ENCODE results near the gene KIFBP. TPM values are rescaled to one million over a fixed set of nuclear protein-coding genes. Genes with fewer than 3 reads are reported as not detected.
A peak's percentile ranks its signal among the peaks of the same experiment; 100 is the strongest.

KIFBP gene
- total and polyA plus RNA-seq, 9 of the 15 experiments (the other 6 are each of a cell fraction or from before 2014, with no cell fraction given), result 5.6 to 23.2 (median 14.8) TPM

DNA sequence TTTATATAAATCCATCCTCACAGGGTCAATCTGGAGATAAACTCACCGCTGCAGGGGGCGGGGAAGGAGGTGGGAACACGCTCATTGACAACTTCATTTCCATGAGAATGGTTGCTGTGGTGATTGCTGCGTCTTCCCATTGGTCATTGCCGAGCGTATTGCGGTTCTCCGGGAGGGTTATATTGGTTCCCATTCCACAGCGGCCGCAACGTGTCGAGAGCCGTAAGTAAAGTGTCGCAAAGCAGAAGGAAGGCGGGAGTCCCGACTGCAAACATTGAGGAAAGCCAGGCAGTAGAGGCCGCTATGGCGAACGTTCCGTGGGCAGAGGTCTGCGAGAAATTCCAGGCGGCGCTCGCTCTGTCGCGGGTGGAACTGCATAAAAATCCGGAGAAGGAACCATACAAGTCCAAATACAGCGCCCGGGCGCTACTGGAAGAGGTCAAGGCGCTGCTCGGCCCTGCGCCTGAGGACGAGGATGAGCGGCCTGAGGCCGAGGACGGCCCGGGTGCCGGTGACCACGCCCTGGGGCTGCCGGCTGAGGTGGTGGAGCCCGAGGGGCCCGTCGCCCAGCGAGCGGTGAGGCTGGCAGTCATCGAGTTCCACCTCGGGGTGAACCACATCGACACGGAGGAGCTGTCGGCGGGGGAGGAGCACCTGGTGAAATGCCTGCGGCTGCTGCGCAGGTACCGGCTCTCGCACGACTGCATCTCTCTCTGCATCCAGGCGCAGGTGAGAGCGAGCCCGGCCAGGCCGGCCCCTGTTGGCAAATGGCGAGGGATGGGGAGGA lies at the start of gene KIFBP (continued):
- TF ChIP-seq, protein P1, sequence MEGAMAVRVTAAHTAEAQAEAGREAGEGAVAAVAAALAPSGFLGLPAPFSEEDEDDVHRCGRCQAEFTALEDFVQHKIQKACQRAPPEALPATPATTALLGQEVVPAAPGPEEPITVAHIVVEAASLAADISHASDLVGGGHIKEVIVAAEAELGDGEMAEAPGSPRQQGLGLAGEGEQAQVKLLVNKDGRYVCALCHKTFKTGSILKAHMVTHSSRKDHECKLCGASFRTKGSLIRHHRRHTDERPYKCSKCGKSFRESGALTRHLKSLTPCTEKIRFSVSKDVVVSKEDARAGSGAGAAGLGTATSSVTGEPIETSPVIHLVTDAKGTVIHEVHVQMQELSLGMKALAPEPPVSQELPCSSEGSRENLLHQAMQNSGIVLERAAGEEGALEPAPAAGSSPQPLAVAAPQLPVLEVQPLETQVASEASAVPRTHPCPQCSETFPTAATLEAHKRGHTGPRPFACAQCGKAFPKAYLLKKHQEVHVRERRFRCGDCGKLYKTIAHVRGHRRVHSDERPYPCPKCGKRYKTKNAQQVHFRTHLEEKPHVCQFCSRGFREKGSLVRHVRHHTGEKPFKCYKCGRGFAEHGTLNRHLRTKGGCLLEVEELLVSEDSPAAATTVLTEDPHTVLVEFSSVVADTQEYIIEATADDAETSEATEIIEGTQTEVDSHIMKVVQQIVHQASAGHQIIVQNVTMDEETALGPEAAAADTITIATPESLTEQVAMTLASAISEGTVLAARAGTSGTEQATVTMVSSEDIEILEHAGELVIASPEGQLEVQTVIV (CRISPR knock-in tag; IDR thresholded peaks at IDR 0.05; ENCODE audit: borderline replicate concordance), result peak; percentile 97
- TF ChIP-seq, protein P2, sequence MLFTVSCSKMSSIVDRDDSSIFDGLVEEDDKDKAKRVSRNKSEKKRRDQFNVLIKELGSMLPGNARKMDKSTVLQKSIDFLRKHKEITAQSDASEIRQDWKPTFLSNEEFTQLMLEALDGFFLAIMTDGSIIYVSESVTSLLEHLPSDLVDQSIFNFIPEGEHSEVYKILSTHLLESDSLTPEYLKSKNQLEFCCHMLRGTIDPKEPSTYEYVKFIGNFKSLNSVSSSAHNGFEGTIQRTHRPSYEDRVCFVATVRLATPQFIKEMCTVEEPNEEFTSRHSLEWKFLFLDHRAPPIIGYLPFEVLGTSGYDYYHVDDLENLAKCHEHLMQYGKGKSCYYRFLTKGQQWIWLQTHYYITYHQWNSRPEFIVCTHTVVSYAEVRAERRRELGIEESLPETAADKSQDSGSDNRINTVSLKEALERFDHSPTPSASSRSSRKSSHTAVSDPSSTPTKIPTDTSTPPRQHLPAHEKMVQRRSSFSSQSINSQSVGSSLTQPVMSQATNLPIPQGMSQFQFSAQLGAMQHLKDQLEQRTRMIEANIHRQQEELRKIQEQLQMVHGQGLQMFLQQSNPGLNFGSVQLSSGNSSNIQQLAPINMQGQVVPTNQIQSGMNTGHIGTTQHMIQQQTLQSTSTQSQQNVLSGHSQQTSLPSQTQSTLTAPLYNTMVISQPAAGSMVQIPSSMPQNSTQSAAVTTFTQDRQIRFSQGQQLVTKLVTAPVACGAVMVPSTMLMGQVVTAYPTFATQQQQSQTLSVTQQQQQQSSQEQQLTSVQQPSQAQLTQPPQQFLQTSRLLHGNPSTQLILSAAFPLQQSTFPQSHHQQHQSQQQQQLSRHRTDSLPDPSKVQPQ (CRISPR knock-in tag; IDR thresholded peaks at IDR 0.05; ENCODE audit: borderline replicate concordance), result no peak
- 0 out of 2 replicates have a peak, but pooled peaks have one; percentile 46 for TF ChIP-seq RBM14 (IDR thresholded peaks at IDR 0.05; ENCODE audit: borderline replicate concordance, insufficient read depth, low read depth, low read length)
- no peak for TF ChIP-seq NFATC3 (IDR thresholded peaks at IDR 0.05)
- TF ChIP-seq EGR1 (conservative IDR thresholded peaks at IDR 0.05), result peak; percentile 28; the same call in 1 of the 2 replicates
- TF ChIP-seq MAFF (IDR thresholded peaks at IDR 0.05; ENCODE audit: low read length), result no peak
- TF ChIP-seq SMARCC2 (IDR thresholded peaks at IDR 0.05; ENCODE audit: low read depth), result peak; percentile 91
- TF ChIP-seq BMI1 (IDR thresholded peaks at IDR 0.05; ENCODE audit: low read length), result peak; percentile 82
- TF ChIP-seq, protein P3, sequence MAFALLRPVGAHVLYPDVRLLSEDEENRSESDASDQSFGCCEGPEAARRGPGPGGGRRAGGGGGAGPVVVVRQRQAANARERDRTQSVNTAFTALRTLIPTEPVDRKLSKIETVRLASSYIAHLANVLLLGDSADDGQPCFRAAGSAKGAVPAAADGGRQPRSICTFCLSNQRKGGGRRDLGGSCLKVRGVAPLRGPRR (CRISPR knock-in tag; IDR thresholded peaks at IDR 0.05), result no peak
- peak; percentile 76 for TF ChIP-seq BCOR (IDR thresholded peaks at IDR 0.05)
- peak; percentile 47; the same call in 1 of the 2 replicates for TF ChIP-seq DMBX1 (CRISPR knock-in tag; IDR thresholded peaks at IDR 0.05; ENCODE audit: borderline replicate concordance)
- TF ChIP-seq, protein P4, sequence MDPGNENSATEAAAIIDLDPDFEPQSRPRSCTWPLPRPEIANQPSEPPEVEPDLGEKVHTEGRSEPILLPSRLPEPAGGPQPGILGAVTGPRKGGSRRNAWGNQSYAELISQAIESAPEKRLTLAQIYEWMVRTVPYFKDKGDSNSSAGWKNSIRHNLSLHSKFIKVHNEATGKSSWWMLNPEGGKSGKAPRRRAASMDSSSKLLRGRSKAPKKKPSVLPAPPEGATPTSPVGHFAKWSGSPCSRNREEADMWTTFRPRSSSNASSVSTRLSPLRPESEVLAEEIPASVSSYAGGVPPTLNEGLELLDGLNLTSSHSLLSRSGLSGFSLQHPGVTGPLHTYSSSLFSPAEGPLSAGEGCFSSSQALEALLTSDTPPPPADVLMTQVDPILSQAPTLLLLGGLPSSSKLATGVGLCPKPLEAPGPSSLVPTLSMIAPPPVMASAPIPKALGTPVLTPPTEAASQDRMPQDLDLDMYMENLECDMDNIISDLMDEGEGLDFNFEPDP (CRISPR knock-in tag; IDR thresholded peaks at IDR 0.05), result no peak
- TF ChIP-seq SMARCA5 (IDR thresholded peaks at IDR 0.05), result no peak
- TF ChIP-seq, protein P5, sequence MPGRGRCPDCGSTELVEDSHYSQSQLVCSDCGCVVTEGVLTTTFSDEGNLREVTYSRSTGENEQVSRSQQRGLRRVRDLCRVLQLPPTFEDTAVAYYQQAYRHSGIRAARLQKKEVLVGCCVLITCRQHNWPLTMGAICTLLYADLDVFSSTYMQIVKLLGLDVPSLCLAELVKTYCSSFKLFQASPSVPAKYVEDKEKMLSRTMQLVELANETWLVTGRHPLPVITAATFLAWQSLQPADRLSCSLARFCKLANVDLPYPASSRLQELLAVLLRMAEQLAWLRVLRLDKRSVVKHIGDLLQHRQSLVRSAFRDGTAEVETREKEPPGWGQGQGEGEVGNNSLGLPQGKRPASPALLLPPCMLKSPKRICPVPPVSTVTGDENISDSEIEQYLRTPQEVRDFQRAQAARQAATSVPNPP (IDR thresholded peaks at IDR 0.05; ENCODE audit: borderline replicate concordance, insufficient read depth, insufficient read length), result no peak

All from K562 (cell line).